ENCODE results near the gene CELF5. TPM values are rescaled to one million over a fixed set of nuclear protein-coding genes. Genes with fewer than 3 reads are reported as not detected.

CELF5 gene
- total and polyA plus RNA-seq, 9 of the 15 experiments (the other 6 are each of a cell fraction or from before 2014, with no cell fraction given), result 0.01 to 0.56 (median 0.22) TPM

DNA sequence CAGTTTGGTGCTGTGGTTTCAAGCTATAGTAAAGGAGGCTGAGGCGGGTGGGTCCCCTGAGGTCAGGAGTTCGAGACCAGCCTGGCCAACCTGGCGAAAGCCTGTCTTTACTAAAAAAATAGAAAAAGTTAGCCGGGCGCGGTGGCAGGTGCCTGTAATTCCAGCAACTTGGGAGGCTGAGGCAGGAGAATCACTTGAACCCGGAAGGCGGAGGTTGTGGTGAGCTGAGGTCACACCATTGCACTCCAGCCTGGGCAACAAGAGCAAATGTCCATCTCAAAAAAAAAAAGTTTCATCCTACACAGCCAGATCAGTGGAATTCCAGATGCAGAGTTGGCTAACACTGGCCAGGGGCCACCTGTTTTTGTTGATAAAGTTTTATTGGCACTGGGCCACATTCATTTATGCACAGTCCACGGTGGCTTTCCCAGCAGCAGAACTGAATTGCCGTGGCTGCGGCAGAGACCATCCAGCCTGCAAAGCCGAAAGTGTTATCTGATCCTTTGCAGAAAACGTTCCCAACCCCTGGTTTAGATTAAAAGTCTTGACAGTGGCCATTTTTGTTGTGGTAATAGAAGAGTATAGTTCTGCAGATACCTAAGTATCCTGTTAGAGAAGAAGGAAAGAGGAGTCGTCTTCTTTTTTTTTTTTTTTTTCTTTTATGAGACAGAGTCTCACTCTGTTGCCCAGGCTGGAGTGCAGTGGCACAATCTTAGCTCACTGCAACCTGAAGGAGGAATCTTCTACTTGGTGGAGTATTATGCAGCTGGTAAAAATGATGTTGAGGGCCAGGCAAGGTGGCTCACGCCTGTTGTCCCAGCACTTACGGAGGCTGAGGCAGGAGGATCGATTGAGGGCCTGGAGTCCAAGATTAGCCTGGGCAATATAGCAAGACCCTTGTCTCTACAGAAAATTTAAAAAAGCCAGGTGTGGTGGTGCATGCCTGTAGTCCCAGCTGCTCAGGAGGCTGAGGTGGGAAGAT lies 30.1 kb upstream of the CELF5 start (continued):
- TF ChIP-seq, protein P1, sequence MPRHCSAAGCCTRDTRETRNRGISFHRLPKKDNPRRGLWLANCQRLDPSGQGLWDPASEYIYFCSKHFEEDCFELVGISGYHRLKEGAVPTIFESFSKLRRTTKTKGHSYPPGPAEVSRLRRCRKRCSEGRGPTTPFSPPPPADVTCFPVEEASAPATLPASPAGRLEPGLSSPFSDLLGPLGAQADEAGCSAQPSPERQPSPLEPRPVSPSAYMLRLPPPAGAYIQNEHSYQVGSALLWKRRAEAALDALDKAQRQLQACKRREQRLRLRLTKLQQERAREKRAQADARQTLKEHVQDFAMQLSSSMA (CRISPR knock-in tag; IDR thresholded peaks at IDR 0.05), result no peak
- peak; percentile 62 to 70; a peak in 2 of 4 replicates for TF ChIP-seq TRIM24 (IDR thresholded peaks at IDR 0.05)
- TF ChIP-seq, protein P2, sequence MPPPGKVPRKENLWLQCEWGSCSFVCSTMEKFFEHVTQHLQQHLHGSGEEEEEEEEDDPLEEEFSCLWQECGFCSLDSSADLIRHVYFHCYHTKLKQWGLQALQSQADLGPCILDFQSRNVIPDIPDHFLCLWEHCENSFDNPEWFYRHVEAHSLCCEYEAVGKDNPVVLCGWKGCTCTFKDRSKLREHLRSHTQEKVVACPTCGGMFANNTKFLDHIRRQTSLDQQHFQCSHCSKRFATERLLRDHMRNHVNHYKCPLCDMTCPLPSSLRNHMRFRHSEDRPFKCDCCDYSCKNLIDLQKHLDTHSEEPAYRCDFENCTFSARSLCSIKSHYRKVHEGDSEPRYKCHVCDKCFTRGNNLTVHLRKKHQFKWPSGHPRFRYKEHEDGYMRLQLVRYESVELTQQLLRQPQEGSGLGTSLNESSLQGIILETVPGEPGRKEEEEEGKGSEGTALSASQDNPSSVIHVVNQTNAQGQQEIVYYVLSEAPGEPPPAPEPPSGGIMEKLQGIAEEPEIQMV (tag; conservative IDR thresholded peaks at IDR 0.05; ENCODE audit: low read depth), result no peak
- peak; percentile 67; the same call in 1 of the 2 replicates for TF ChIP-seq MYNN (IDR thresholded peaks at IDR 0.05)
- TF ChIP-seq MYNN (CRISPR knock-in tag; IDR thresholded peaks at IDR 0.05), result no peak
- peak; percentile 93 for TF ChIP-seq CBFA2T3 (IDR thresholded peaks at IDR 0.05)
- peak; percentile 33 for TF ChIP-seq CHD1 (IDR thresholded peaks at IDR 0.05; ENCODE audit: low read length)
- peak; percentile 48; the same call in 1 of the 2 replicates for TF ChIP-seq PHB2 (IDR thresholded peaks at IDR 0.05; ENCODE audit: low read depth)
- TF ChIP-seq DPF2 (IDR thresholded peaks at IDR 0.05), result peak; percentile 86
- peak; percentile 40; the same call in 1 of the 2 replicates for TF ChIP-seq CC2D1A (IDR thresholded peaks at IDR 0.05)
- TF ChIP-seq TBP (optimal IDR thresholded peaks at IDR 0.05; ENCODE audit: low read depth, low read length), result no peak
- peak; percentile 33; the same call in 1 of the 2 replicates for TF ChIP-seq HDAC8 (tag; IDR thresholded peaks at IDR 0.05)
- TF ChIP-seq, protein P3, sequence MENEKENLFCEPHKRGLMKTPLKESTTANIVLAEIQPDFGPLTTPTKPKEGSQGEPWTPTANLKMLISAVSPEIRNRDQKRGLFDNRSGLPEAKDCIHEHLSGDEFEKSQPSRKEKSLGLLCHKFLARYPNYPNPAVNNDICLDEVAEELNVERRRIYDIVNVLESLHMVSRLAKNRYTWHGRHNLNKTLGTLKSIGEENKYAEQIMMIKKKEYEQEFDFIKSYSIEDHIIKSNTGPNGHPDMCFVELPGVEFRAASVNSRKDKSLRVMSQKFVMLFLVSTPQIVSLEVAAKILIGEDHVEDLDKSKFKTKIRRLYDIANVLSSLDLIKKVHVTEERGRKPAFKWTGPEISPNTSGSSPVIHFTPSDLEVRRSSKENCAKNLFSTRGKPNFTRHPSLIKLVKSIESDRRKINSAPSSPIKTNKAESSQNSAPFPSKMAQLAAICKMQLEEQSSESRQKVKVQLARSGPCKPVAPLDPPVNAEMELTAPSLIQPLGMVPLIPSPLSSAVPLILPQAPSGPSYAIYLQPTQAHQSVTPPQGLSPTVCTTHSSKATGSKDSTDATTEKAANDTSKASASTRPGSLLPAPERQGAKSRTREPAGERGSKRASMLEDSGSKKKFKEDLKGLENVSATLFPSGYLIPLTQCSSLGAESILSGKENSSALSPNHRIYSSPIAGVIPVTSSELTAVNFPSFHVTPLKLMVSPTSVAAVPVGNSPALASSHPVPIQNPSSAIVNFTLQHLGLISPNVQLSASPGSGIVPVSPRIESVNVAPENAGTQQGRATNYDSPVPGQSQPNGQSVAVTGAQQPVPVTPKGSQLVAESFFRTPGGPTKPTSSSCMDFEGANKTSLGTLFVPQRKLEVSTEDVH (IDR thresholded peaks at IDR 0.05; ENCODE audit: low read depth, partially characterized antibody), result peak; percentile 64
- TF ChIP-seq HDAC1 (IDR thresholded peaks at IDR 0.05), result peak in 1 of 2 experiments; percentile 65; a peak in 2 of 4 replicates
- TF ChIP-seq XRCC5 (IDR thresholded peaks at IDR 0.05; ENCODE audit: low read depth, low read length), result no peak
- TF ChIP-seq NCOR1 (IDR thresholded peaks at IDR 0.05), result peak; percentile 85
- TF ChIP-seq MAFK (IDR thresholded peaks at IDR 0.05; ENCODE audit: low read length), result peak; percentile 11; the same call in 1 of the 2 replicates
- 0 out of 2 replicates have a peak, but pooled peaks have one; percentile 5 for TF ChIP-seq RAD51 (IDR thresholded peaks at IDR 0.05; ENCODE audit: borderline replicate concordance, low read depth)
- peak; percentile 39; the same call in 1 of the 2 replicates for TF ChIP-seq ZEB2 (IDR thresholded peaks at IDR 0.05)
- no peak for TF ChIP-seq BRD4 (IDR thresholded peaks at IDR 0.05)
- no peak for TF ChIP-seq RBFOX2 (IDR thresholded peaks at IDR 0.05; ENCODE audit: low read depth, low read length)
- TF ChIP-seq, protein P4, sequence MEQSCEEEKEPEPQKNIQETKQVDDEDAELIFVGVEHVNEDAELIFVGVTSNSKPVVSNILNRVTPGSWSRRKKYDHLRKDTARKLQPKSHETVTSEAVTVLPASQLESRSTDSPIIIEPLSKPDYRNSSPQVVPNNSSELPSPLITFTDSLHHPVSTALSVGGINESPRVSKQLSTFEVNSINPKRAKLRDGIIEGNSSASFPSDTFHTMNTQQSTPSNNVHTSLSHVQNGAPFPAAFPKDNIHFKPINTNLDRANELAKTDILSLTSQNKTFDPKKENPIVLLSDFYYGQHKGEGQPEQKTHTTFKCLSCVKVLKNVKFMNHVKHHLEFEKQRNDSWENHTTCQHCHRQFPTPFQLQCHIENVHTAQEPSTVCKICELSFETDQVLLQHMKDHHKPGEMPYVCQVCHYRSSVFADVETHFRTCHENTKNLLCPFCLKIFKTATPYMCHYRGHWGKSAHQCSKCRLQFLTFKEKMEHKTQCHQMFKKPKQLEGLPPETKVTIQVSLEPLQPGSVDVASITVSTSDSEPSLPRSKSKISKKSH (CRISPR knock-in tag; IDR thresholded peaks at IDR 0.05), result no peak

All from K562 (cell line).